Endothelial cell of umbilical vein (primary cell): Measurements from ENCODE around the gene GJD2.

Source experiments
- CTCF ChIP-seq, 2 donors: IDR thresholded peaks; 1 replicate in 1 of 2; 2 replicates in 1 of 2; pipeline ENCODE4 v1.5.1; 2011; ENCODE audit warnings: low read length in 2 of 2, mild to moderate bottlenecking in 2 of 2, moderate library complexity in 2 of 2, control low read depth in 1 of 2, inconsistent platforms in 1 of 2, low read depth in 1 of 2; ENCODE audit not compliant: insufficient read depth in 1 of 2; ENCODE audit errors: extremely low read depth in 1 of 2
- JUN ChIP-seq: IDR thresholded peaks from 2 replicates; pipeline ENCODE4 v1.6.1; 2011; ENCODE audit warnings: borderline replicate concordance, low read depth; ENCODE audit not compliant: insufficient read length, insufficient read depth
- MYC ChIP-seq: IDR thresholded peaks from one replicate; pipeline ENCODE4 v1.6.1; 2011; ENCODE audit warnings: mild to moderate bottlenecking, low read depth, low read length
- POLR2AphosphoS5 ChIP-seq: IDR thresholded peaks from 2 replicates; pipeline ENCODE4 v1.6.1; 2012; ENCODE audit warnings: low read depth, mild to moderate bottlenecking, control low read depth, low read length, moderate library complexity; ENCODE audit not compliant: insufficient read depth

- TF ChIP-seq CTCF (IDR thresholded peaks at IDR 0.05; ENCODE audit: extremely low read depth in 1 of 2, insufficient read depth in 1 of 2, low read depth in 1 of 2, low read length in 2 of 2) (no peak), JUN (no peak), POLR2AphosphoS5 (no peak), MYC (no peak)
These were observed 4.5 kb upstream of the GJD2 start for GRCh38 chr15:34759347-34759746.
